Bronchial epithelial cell (primary cell): Measurements from ENCODE around the gene PCDHGC3. TPM values are rescaled to one million over a fixed set of nuclear protein-coding genes. Genes with fewer than 3 reads are reported as not detected.

Source experiments
- DNase-seq: peaks from one replicate; pipeline ENCODE4 v3.0.0-alpha.2; 2010; ENCODE audit warnings: low read depth
- FAIRE-seq: peaks from 2 replicates; lab custom pipeline; 2011; peaks lifted over from hg19 to GRCh38; lab: Jason Lieb, UNC
- H3K27me3 ChIP-seq: 2 replicates; pipeline ENCODE4 v1.5.1; 2011; ENCODE audit warnings: low read length; ENCODE audit not compliant: control insufficient read depth, insufficient read depth
- H3K36me3 ChIP-seq: 2 replicates; pipeline ENCODE4 v1.5.1; 2011; ENCODE audit warnings: low read length; ENCODE audit not compliant: control insufficient read depth, insufficient read depth
- H3K4me3 ChIP-seq: 2 replicates; pipeline ENCODE4 v1.5.1; 2011; ENCODE audit warnings: mild to moderate bottlenecking, low read depth, low read length, control low read depth
- CTCF ChIP-seq: IDR thresholded peaks from 2 replicates; pipeline ENCODE4 v1.5.1; 2011; ENCODE audit warnings: mild to moderate bottlenecking, moderate library complexity, low read length, control low read depth, inconsistent platforms; ENCODE audit not compliant: insufficient read depth, severe bottlenecking
- total RNA-seq: library from RNA; depleted of rRNA; stranded (reverse); fragments of >200 nt; gene quantifications from 2 replicates; pipeline ENCODE4 v1.2.1, GENCODE V29; 2014

Gene PCDHGC3
- total RNA-seq, 1 donor from 2014 or later: 9.5 TPM

- H3K36me3 ChIP-seq: peaks cover 5% of the 10 kb centered on the region
- DNase-seq (no peak), FAIRE-seq (peak; percentile 70)
- H3K27me3 ChIP-seq: peaks cover 4% of the 10 kb centered on the region
- H3K4me3 ChIP-seq: no peak overlapping the region
- TF ChIP-seq CTCF: no peak
These were observed 11.4 kb downstream of the PCDHGC3 start for GRCh38 chr5:141487131-141487530.

- H3K36me3 ChIP-seq: peaks cover 5% of the 10 kb centered on the region
- peak; percentile 93 for DNase-seq
These were observed 13.1 kb downstream of the PCDHGC3 start, which contains the start of gene PCDHGC5 for GRCh38 chr5:141488591-141489561. Gene PCDHGC5 (plus strand): TSS chr5:141489081. CDS start chr5:141489241, 160 bp downstream.

DNA sequence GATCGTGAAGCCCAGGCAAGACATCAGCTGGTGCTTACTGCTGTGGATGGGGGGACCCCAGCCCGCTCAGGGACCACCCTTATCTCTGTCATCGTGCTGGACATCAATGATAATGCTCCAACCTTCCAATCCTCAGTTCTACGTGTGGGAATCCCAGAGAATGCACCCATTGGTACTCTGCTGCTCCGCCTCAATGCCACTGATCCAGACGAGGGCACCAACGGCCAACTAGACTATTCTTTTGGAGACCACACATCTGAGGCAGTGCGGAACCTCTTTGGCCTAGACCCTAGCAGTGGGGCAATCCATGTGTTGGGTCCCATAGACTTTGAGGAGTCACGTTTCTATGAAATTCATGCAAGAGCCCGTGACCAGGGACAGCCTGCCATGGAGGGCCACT lies 14.1 kb downstream of the PCDHGC3 start:
- Histone ChIP-seq H3K4me3 (no peak overlapping the region), H3K36me3 (peaks cover 5% of the 10 kb centered on the region), H3K27me3 (peaks cover 6% of the 10 kb centered on the region)
- no peak for FAIRE-seq
- no peak for TF ChIP-seq CTCF
- no peak for DNase-seq

More at GRCh38 chr5:141488591-141489561, 13.1 kb downstream of the PCDHGC3 start, which contains the start of gene PCDHGC5:
- TF ChIP-seq CTCF: no peak
- Histone ChIP-seq H3K27me3 (peaks cover 6% of the 10 kb centered on the region), H3K4me3 (no peak within 1 kb of the TSS)
- FAIRE-seq: peak; percentile 95

DNA sequence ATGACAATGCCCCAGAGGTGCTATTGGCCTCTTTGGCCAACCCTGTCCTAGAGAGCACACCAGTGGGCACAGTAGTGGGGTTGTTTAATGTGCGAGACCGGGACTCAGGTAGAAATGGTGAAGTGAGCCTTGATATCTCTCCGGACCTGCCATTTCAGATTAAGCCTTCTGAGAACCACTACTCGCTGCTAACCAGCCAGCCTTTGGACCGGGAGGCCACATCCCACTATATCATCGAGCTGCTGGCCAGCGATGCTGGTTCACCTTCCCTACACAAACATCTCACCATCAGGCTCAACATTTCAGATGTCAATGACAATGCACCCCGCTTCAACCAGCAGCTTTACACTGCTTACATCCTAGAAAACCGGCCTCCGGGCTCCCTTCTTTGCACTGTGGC lies 14.5 kb downstream of the PCDHGC3 start:
- TF ChIP-seq CTCF: no peak
- DNase-seq (no peak), FAIRE-seq (no peak)
- Histone ChIP-seq H3K36me3 (peaks cover 5% of the 10 kb centered on the region), H3K27me3 (peaks cover 6% of the 10 kb centered on the region), H3K4me3 (no peak overlapping the region)

DNA sequence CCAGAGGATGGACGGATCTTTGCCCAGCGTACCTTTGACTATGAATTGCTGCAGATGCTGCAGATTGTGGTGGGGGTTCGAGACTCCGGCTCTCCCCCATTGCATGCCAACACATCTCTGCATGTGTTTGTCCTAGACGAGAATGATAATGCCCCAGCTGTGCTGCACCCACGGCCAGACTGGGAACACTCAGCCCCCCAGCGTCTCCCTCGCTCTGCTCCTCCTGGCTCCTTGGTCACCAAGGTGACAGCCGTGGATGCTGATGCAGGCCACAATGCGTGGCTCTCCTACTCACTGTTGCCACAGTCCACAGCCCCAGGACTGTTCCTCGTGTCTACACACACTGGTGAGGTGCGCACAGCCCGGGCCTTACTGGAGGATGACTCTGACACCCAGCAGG lies 15.0 kb downstream of the PCDHGC3 start:
- TF ChIP-seq CTCF: no peak
- Histone ChIP-seq H3K4me3 (no peak overlapping the region), H3K27me3 (peaks cover 6% of the 10 kb centered on the region), H3K36me3 (peaks cover 2% of the 10 kb centered on the region)
- DNase-seq (no peak), FAIRE-seq (peak; percentile 60)
